Keratinocyte (primary cell): ENCODE results near the gene PHACTR1. TPM values are rescaled to one million over a fixed set of nuclear protein-coding genes. Genes with fewer than 3 reads are reported as not detected.

Experiments
- DNase-seq: peaks from one replicate; pipeline ENCODE4 v3.0.0-alpha.2; 2011; ENCODE audit warnings: low read depth, missing footprints, low spot score
- FAIRE-seq: peaks from 2 replicates; lab custom pipeline; 2011; peaks lifted over from hg19 to GRCh38; lab: Jason Lieb, UNC
- H2AFZ ChIP-seq: 2 replicates; pipeline ENCODE4 v1.6.0; 2012; ENCODE audit warnings: low read length, control low read depth, inconsistent platforms; ENCODE audit not compliant: control insufficient read depth
- H3K27ac ChIP-seq: 2 replicates; pipeline ENCODE4 v1.5.1; 2011; ENCODE audit warnings: low read length; ENCODE audit not compliant: control insufficient read depth, insufficient read depth
- H3K27me3 ChIP-seq: 3 replicates; pipeline ENCODE4 v1.6.0; 2011; ENCODE audit warnings: low read length; ENCODE audit not compliant: control insufficient read depth, insufficient read depth; ENCODE audit errors: extremely low read depth
- H3K36me3 ChIP-seq, 2 experiments: 2 replicates in 1 of 2; 3 replicates in 1 of 2; pipeline ENCODE4 v1.5.1; 2011; ENCODE audit warnings: low read length in 2 of 2, mild to moderate bottlenecking in 1 of 2; ENCODE audit not compliant: control insufficient read depth in 2 of 2, insufficient read depth in 2 of 2; ENCODE audit errors: extremely low read depth in 1 of 2
- H3K4me1 ChIP-seq: 3 replicates; pipeline ENCODE4 v1.5.1; 2011; ENCODE audit warnings: low read length; ENCODE audit not compliant: control insufficient read depth, insufficient read depth; ENCODE audit errors: extremely low read depth
- H3K4me2 ChIP-seq: 3 replicates; pipeline ENCODE4 v1.6.0; 2011; ENCODE audit warnings: low read depth, low read length; ENCODE audit not compliant: control insufficient read depth, insufficient read depth; ENCODE audit errors: extremely low read depth
- H3K4me3 ChIP-seq, 3 experiments: fragments of 200-600 bp in 1 of 3; sonication (generic) in 1 of 3; 2 replicates in 2 of 3; 3 replicates in 1 of 3; pipeline ENCODE4 v1.5.1; 2011 to 2016; ENCODE audit warnings: low read length in 3 of 3, mild to moderate bottlenecking in 3 of 3, control low read depth in 2 of 3, inconsistent platforms in 1 of 3, low read depth in 1 of 3, mixed read lengths in 1 of 3, mixed run types in 1 of 3, moderate library complexity in 1 of 3; ENCODE audit not compliant: control insufficient read depth in 2 of 3, insufficient read depth in 2 of 3; ENCODE audit errors: extremely low read depth in 1 of 3
- H3K79me2 ChIP-seq: 2 replicates; pipeline ENCODE4 v1.6.0; 2012; ENCODE audit warnings: low read length; ENCODE audit not compliant: control insufficient read depth, insufficient read depth
- H3K9ac ChIP-seq: 3 replicates; pipeline ENCODE4 v1.6.0; 2011; ENCODE audit warnings: low read length; ENCODE audit not compliant: control insufficient read depth, insufficient read depth; ENCODE audit errors: extremely low read depth
- H3K9me1 ChIP-seq: 3 replicates; pipeline ENCODE4 v1.6.0; 2011; ENCODE audit warnings: low read length; ENCODE audit not compliant: control insufficient read depth, insufficient read depth; ENCODE audit errors: extremely low read depth
- H3K9me3 ChIP-seq: 2 replicates; pipeline ENCODE4 v1.5.1; 2012; ENCODE audit warnings: low read depth, low read length; ENCODE audit not compliant: control insufficient read depth
- H4K20me1 ChIP-seq: 3 replicates; pipeline ENCODE4 v1.6.0; 2011; ENCODE audit warnings: low read length; ENCODE audit not compliant: control insufficient read depth, insufficient read depth; ENCODE audit errors: extremely low read depth
- EZH2 ChIP-seq: IDR thresholded peaks from one replicate; pipeline ENCODE4 v1.6.1; 2012; ENCODE audit warnings: inconsistent platforms, mild to moderate bottlenecking, low read length, moderate library complexity
- dilution Hi-C: fragments of 300-500 bp; cut with MboI; formaldehyde crosslinking; loops from one replicate; pipeline ENCODE4 v1.7.0; 2020; ENCODE audit warnings: low sequenced_read_pairs; ENCODE audit not compliant: extremely low pct_ligation_motif_present
- polyA plus RNA-seq, 5 experiments: library from polyadenylated mRNA; depleted of rRNA in 3 of 5; stranded (reverse) in 3 of 5; stranded (forward) in 1 of 5; unstranded in 1 of 5; fragments of >200 nt; gene quantifications; 1 replicate in 1 of 5; 2 replicates in 3 of 5; 3 replicates in 1 of 5; pipeline versions ENCODE4 v1.2.1 to v1.2.3, GENCODE V29; 2011 to 2012; ENCODE audit warnings: missing spikeins in 2 of 5, low read depth in 1 of 5, low replicate concordance in 1 of 5
- TF ChIP-seq, protein P1 (sequence below), 3 experiments: IDR thresholded peaks in 1 of 3; conservative IDR thresholded peaks in 1 of 3; optimal IDR thresholded peaks in 1 of 3; 2 replicates in 2 of 3; 3 replicates in 1 of 3; pipeline versions ENCODE3 to v1.5.1; 2011; ENCODE audit warnings: low read length in 3 of 3, mild to moderate bottlenecking in 3 of 3, moderate library complexity in 2 of 3, control low read depth in 1 of 3, inconsistent platforms in 1 of 3; ENCODE audit not compliant: insufficient read depth in 2 of 3; ENCODE audit errors: extremely low read depth in 1 of 3

PHACTR1 gene
- polyA plus RNA-seq, 1 donor (not counting 4 experiments of a cell fraction or from before 2014, with no cell fraction given): 0.22 TPM

DNA sequence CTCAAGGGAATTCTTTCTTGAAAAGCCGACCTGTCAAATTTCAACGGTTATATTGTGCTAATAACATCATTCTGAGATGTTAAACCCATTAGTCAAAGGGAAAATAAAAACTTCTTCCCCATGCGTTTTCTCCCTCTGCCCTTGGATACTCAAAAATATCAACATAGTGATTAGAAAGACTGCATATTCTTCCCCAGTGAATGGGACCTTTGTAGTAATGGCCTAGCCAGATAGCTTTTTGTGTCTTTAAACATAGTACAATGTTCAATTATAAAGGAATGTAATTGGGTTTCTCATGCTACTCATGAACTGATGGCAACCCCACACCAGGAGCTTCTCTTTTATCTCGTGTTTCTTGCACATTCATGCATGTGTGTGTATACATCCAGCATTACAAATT, 69.4 kb downstream of the PHACTR1 start:
- TF ChIP-seq EZH2: no peak
- TF ChIP-seq, protein P1, sequence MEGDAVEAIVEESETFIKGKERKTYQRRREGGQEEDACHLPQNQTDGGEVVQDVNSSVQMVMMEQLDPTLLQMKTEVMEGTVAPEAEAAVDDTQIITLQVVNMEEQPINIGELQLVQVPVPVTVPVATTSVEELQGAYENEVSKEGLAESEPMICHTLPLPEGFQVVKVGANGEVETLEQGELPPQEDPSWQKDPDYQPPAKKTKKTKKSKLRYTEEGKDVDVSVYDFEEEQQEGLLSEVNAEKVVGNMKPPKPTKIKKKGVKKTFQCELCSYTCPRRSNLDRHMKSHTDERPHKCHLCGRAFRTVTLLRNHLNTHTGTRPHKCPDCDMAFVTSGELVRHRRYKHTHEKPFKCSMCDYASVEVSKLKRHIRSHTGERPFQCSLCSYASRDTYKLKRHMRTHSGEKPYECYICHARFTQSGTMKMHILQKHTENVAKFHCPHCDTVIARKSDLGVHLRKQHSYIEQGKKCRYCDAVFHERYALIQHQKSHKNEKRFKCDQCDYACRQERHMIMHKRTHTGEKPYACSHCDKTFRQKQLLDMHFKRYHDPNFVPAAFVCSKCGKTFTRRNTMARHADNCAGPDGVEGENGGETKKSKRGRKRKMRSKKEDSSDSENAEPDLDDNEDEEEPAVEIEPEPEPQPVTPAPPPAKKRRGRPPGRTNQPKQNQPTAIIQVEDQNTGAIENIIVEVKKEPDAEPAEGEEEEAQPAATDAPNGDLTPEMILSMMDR (optimal IDR thresholded peaks at IDR 0.05 in 1 of 3, IDR thresholded peaks at IDR 0.05 in 1 of 3, conservative IDR thresholded peaks at IDR 0.05 in 1 of 3; ENCODE audit: extremely low read depth in 1 of 3, insufficient read depth in 2 of 3, low read length in 3 of 3): no peak
- H4K20me1 ChIP-seq: no peaks in the 10 kb centered on the region
- H3K9ac ChIP-seq: no peak overlapping the region
- no peaks in the 10 kb centered on the region for H3K4me1 ChIP-seq
- FAIRE-seq (no peak), DNase-seq (no peak)
- H3K9me1 ChIP-seq: no peaks in the 10 kb centered on the region
- no peaks in the 10 kb centered on the region for H3K27me3 ChIP-seq
- H2AFZ ChIP-seq: no peak overlapping the region
- H3K9me3 ChIP-seq: no peaks in the 10 kb centered on the region
- no peaks in the 10 kb centered on the region for H3K36me3 ChIP-seq
- dilution Hi-C loops: no loop called here
- no peak overlapping the region for H3K4me3 ChIP-seq
- H3K27ac ChIP-seq: no peak overlapping the region
- no peak overlapping the region for H3K4me2 ChIP-seq
- no peaks in the 10 kb centered on the region for H3K79me2 ChIP-seq

DNA sequence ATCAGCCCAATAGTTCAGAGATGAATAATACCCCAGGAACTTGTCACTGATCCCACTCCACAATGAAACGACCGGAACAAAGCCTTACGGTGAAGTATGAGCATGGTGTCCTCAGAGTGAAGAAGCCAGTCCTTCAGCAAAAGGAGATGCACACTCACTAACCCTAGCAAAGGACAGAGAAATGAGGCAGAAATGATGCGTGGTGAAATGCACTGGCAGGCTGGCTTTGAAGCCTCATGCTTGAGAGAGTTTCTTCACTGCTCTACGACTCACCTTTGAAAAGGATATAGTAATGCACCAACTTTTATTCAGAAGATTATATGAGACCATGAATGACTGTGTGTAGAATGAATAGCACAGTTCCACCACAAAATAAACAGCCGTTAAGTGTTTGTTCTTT, 74.8 kb downstream of the PHACTR1 start:
- no peaks in the 10 kb centered on the region for H3K9me1 ChIP-seq
- no peaks in the 10 kb centered on the region for H3K9me3 ChIP-seq
- no peak overlapping the region for H3K9ac ChIP-seq
- FAIRE-seq: no peak
- dilution Hi-C loops: no loop called here
- no peaks in the 10 kb centered on the region for H3K27me3 ChIP-seq
- H3K4me2 ChIP-seq: no peak overlapping the region
- H3K36me3 ChIP-seq: no peaks in the 10 kb centered on the region
- no peaks in the 10 kb centered on the region for H3K79me2 ChIP-seq
- TF ChIP-seq, protein P1 (optimal IDR thresholded peaks at IDR 0.05 in 1 of 3, IDR thresholded peaks at IDR 0.05 in 1 of 3, conservative IDR thresholded peaks at IDR 0.05 in 1 of 3; ENCODE audit: extremely low read depth in 1 of 3, insufficient read depth in 2 of 3, low read length in 3 of 3): no peak
- no peak for TF ChIP-seq EZH2
- H3K4me3 ChIP-seq: no peak overlapping the region
- no peak overlapping the region for H2AFZ ChIP-seq
- no peak overlapping the region for H3K27ac ChIP-seq
- H4K20me1 ChIP-seq: no peaks in the 10 kb centered on the region
- no peaks in the 10 kb centered on the region for H3K4me1 ChIP-seq
- DNase-seq: no peak
